GM12878 (cell line): ENCODE data around the gene SHROOM3. TPM values are rescaled to one million over a fixed set of nuclear protein-coding genes. Genes with fewer than 3 reads are reported as not detected.
A peak's percentile ranks its signal among the peaks of the same experiment; 100 is the strongest.

ENCODE experiments used
- ATAC-seq: fragments of 200-7000 bp; cut with Tn5 transposase; 3 replicates; pipeline ENCODE4 v1.9.1; 2020; ENCODE audit warnings: mild to moderate bottlenecking, moderate library complexity
- BruUV-seq: library from RNA; stranded (reverse); fragments of 400-500 nt; replicated peaks from 2 replicates; lab custom pipeline; 2021; lab: Mats Ljungman, UMichigan
- CTCF ChIA-PET: fragments of 300-600 bp; sonication (Branson Sonifier 250); formaldehyde crosslinking; extraction: SDS; loops from one replicate; lab custom pipeline; 2021; ENCODE audit warnings: inconsistent platforms; lab: Yijun Ruan, JAX
- POLR2A ChIA-PET: fragments of 350-600 bp; formaldehyde crosslinking; extraction: SDS; loops from one replicate; lab custom pipeline; 2021; ENCODE audit warnings: inconsistent platforms; lab: Charles Lee
- RAD21 ChIA-PET: fragments of 300-600 bp; sonication (Branson Sonifier 250); formaldehyde crosslinking; loops from one replicate; lab custom pipeline; 2023; ENCODE audit warnings: antibody characterized with exemption; ENCODE audit not compliant: unreplicated experiment; lab: Charles Lee
- SMC1A ChIA-PET: fragments of 300-600 bp; sonication (Branson Sonifier 250); formaldehyde crosslinking; loops from one replicate; lab custom pipeline; 2023; ENCODE audit not compliant: unreplicated experiment, uncharacterized antibody; lab: Charles Lee
- DNase-seq: peaks from one replicate; pipeline ENCODE4 v3.0.0-alpha.2; 2011; ENCODE audit warnings: low read depth, low spot score
- FAIRE-seq: peaks from 3 replicates; lab custom pipeline; 2011; peaks lifted over from hg19 to GRCh38; lab: Jason Lieb, UNC
- H2AFZ ChIP-seq: 2 replicates; pipeline ENCODE4 v1.6.0; 2011; ENCODE audit warnings: low read depth, low read length, control low read depth; ENCODE audit not compliant: control insufficient read depth
- H3K27ac ChIP-seq: 2 replicates; pipeline ENCODE4 v1.5.1; 2011; ENCODE audit warnings: control low read depth; ENCODE audit not compliant: control insufficient read depth, insufficient read depth
- H3K27me3 ChIP-seq, 2 experiments: replicated peaks in 1 of 2; 2 replicates each; pipeline versions ENCODE4 v1.6.0 to v1.6.1; 2011; ENCODE audit warnings: low read length in 1 of 2; ENCODE audit not compliant: control insufficient read depth in 2 of 2, insufficient read depth in 2 of 2
- H3K36me3 ChIP-seq, 2 experiments: 2 replicates each; pipeline ENCODE4 v1.5.1; 2011; ENCODE audit warnings: low read length in 1 of 2; ENCODE audit not compliant: control insufficient read depth in 2 of 2, insufficient read depth in 2 of 2
- H3K4me1 ChIP-seq: 2 replicates; pipeline ENCODE4 v1.6.1; 2011; ENCODE audit warnings: mild to moderate bottlenecking, low read length, moderate library complexity, mixed read lengths; ENCODE audit not compliant: control insufficient read depth, insufficient read depth
- H3K4me2 ChIP-seq: 2 replicates; pipeline ENCODE4 v1.6.0; 2011; ENCODE audit warnings: control low read depth; ENCODE audit not compliant: control insufficient read depth, insufficient read depth
- H3K4me3 ChIP-seq: fragments of 200-600 bp; sonication (generic); 2 replicates; pipeline ENCODE4 v1.5.1; 2016
- H3K79me2 ChIP-seq: 2 replicates; pipeline ENCODE4 v1.6.0; 2011; ENCODE audit warnings: low read length; ENCODE audit not compliant: control insufficient read depth, insufficient read depth
- H3K9ac ChIP-seq: 2 replicates; pipeline ENCODE4 v1.8.0; 2011; ENCODE audit warnings: low read length, control low read depth, mixed read lengths; ENCODE audit not compliant: control insufficient read depth, insufficient read depth
- H3K9me3 ChIP-seq: replicated peaks from 3 replicates; pipeline ENCODE4 v1.5.1; 2011; ENCODE audit warnings: mild to moderate bottlenecking, low read length; ENCODE audit not compliant: control insufficient read depth, insufficient read depth
- H4K20me1 ChIP-seq: 2 replicates; pipeline ENCODE4 v1.6.0; 2011; ENCODE audit not compliant: control insufficient read depth, insufficient read depth
- CREM ChIP-seq: IDR thresholded peaks from 2 replicates; pipeline ENCODE4 v1.6.1; 2014; ENCODE audit warnings: antibody characterized with exemption, low read depth
- ESRRA ChIP-seq: IDR thresholded peaks from 2 replicates; pipeline ENCODE4 v1.6.1; 2012; ENCODE audit warnings: mild to moderate bottlenecking, low read length, improper control_type of control experiment
- JUND ChIP-seq: IDR thresholded peaks from 2 replicates; pipeline ENCODE4 v1.6.1; 2012; ENCODE audit warnings: low read depth, mild to moderate bottlenecking, low read length, improper control_type of control experiment, moderate library complexity
- KDM1A ChIP-seq: fragments of 200-600 bp; sonication (generic); IDR thresholded peaks from 2 replicates; pipeline ENCODE4 v1.6.1; 2016; ENCODE audit warnings: borderline replicate concordance
- MEF2B ChIP-seq: fragments of 450-650 bp; IDR thresholded peaks from 2 replicates; pipeline ENCODE4 v1.6.1; 2018; ENCODE audit warnings: mild to moderate bottlenecking, moderate library complexity; ENCODE audit not compliant: partially characterized antibody, poor library complexity, severe bottlenecking
- NR2F1 ChIP-seq: fragments of 450-650 bp; conservative IDR thresholded peaks from 2 replicates; pipeline ENCODE4 v1.6.1; 2017; ENCODE audit warnings: mild to moderate bottlenecking
- PAX5 ChIP-seq: IDR thresholded peaks from 2 replicates; pipeline ENCODE4 v1.6.1; 2011; ENCODE audit warnings: low read depth, low read length, borderline replicate concordance
- ZNF592 ChIP-seq: fragments of 450-650 bp; IDR thresholded peaks from 2 replicates; pipeline ENCODE4 v1.6.1; 2017; ENCODE audit warnings: mild to moderate bottlenecking, moderate library complexity
- ZNF622 ChIP-seq: fragments of 450-650 bp; IDR thresholded peaks from 2 replicates; pipeline ENCODE4 v1.6.1; 2017; ENCODE audit warnings: mild to moderate bottlenecking, inconsistent platforms
- WGBS: methylation state at CpG from one replicate; pipeline ENCODE4 v1.1.6; 2016; ENCODE audit warnings: low lambda C conversion rate; ENCODE audit not compliant: insufficient replicate concordance, insufficient coverage; ENCODE audit errors: missing lambda C conversion rate; 5-methylcytosine and 5-hydroxymethylcytosine counted together
- in situ Hi-C: fragments of 300-500 bp; cut with MboI; formaldehyde crosslinking; loops from 9 replicates; pipeline ENCODE4 v1.14.3; 2018; ENCODE audit warnings: mixed read lengths
- intact Hi-C: fragments of 100-400 bp; cut with micrococcal nuclease; formaldehyde crosslinking; loops from one replicate; pipeline ENCODE4 v1.14.2; 2022; ENCODE audit not compliant: unreplicated experiment
- polyA plus RNA-seq, 11 experiments: library from polyadenylated mRNA; depleted of rRNA in 4 of 11; unstranded in 6 of 11; stranded (reverse) in 5 of 11; fragments of >200 nt; fragmentation: Nextera tagmentation in 4 of 11; fragmentation: Illumina TruSeq in 1 of 11; extraction: Ambion mirVana in 4 of 11; extraction: Trizol in 1 of 11; gene quantifications; 1 replicate in 1 of 11; 2 replicates in 10 of 11; pipeline versions ENCODE4 v1.2.1 to v1.2.3, GENCODE V29; 2011 to 2016; ENCODE audit warnings: inconsistent platforms in 2 of 11, missing spikeins in 2 of 11, low read depth in 1 of 11
- total RNA-seq, 4 experiments: library from RNA; depleted of rRNA in 3 of 4; stranded (reverse); fragments of >200 nt in 3 of 4; fragmentation: Illumina TruSeq in 1 of 4; extraction: Trizol in 1 of 4; gene quantifications; 2 replicates each; pipeline versions ENCODE4 v1.2.1 to v1.2.3, GENCODE V29; 2013 to 2021
- TF ChIP-seq, protein P1 (sequence below): IDR thresholded peaks from 2 replicates; pipeline ENCODE4 v1.6.1; 2012; ENCODE audit warnings: low read depth, low read length, improper control_type of control experiment
- TF ChIP-seq, protein P2 (sequence below): IDR thresholded peaks from 2 replicates; pipeline ENCODE4 v1.6.1; 2012; ENCODE audit warnings: low read depth, low read length, improper control_type of control experiment

The SHROOM3 gene
- total and polyA plus RNA-seq, 10 of the 15 experiments (the other 5 are each of a cell fraction or from before 2014, with no cell fraction given): under 0.01 to 0.29 (median 0.08) TPM; not detected in 1

- TF ChIP-seq PAX5 (no peak), JUND (no peak)
- TF ChIP-seq, protein P1, sequence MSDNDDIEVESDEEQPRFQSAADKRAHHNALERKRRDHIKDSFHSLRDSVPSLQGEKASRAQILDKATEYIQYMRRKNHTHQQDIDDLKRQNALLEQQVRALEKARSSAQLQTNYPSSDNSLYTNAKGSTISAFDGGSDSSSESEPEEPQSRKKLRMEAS: no peak
Observed at GRCh38 chr4:76692761-76693160, 257.7 kb downstream of the SHROOM3 start (continued).

GRCh38 chr4:76694056-76694455, 259.0 kb downstream of the SHROOM3 start:
- Histone ChIP-seq H3K36me3 (no peaks in the 10 kb centered on the region), H3K4me3 (no peak overlapping the region), H3K9me3 (no peaks in the 10 kb centered on the region), H3K4me1 (peaks cover 21% of the 10 kb centered on the region), H3K4me2 (no peak overlapping the region), H3K9ac (no peak overlapping the region), H2AFZ (no peak overlapping the region), H3K27me3 (peaks cover under 1 to 15% of the 10 kb centered on the region in 2 experiments; a peak in 3 of 4 replicates), H4K20me1 (no peaks in the 10 kb centered on the region), H3K27ac (no peak overlapping the region), H3K79me2 (no peaks in the 10 kb centered on the region)
- intact Hi-C loops: no loop called here
- FAIRE-seq: no peak
- no peak for TF ChIP-seq JUND
- ChIA-PET RAD21 (no interaction called here), POLR2A (no interaction called here), CTCF (no interaction called here), SMC1A (no interaction called here)
- no peak for ATAC-seq
- DNase-seq: no peak
- 94% methylated on average over 1 of the region's 1 CpG for WGBS
- no TSS peak for BruUV-seq
- in situ Hi-C loops: no loop called here

DNA sequence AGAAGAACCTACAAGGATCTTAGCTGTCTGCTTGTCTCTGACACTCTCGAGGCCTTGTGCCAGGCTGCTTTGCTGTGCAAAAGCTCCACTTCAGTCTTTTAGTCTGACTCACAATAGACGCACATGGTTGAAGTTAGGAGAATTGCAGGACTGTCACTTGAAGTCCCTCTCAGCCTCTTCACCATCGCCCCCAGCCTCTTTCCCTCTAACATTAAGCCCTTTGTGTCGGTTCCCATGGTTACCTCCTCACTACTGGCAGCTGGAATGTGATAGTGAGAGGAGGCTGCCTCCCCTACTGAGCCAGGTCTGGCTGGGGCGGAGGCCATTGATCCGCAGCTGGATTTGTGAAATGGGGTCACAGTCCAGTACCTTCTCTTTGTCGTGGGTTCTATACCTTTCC, 261.1 kb downstream of the SHROOM3 start:
- in situ Hi-C loops (no loop called here), intact Hi-C loops (no loop called here)
- BruUV-seq: no TSS peak
- Histone ChIP-seq H2AFZ (no peak overlapping the region), H4K20me1 (no peaks in the 10 kb centered on the region), H3K9me3 (no peaks in the 10 kb centered on the region), H3K27me3 (peaks cover 1 to 7% of the 10 kb centered on the region in 2 experiments; a peak in 3 of 4 replicates), H3K79me2 (no peaks in the 10 kb centered on the region), H3K4me1 (peaks cover 21% of the 10 kb centered on the region), H3K4me3 (no peak overlapping the region), H3K4me2 (no peak overlapping the region; the same call in 1 of the 2 replicates), H3K36me3 (no peaks in the 10 kb centered on the region), H3K27ac (peak overlapping the region; percentile 42; the same call in 1 of the 2 replicates), H3K9ac (no peak overlapping the region)
- FAIRE-seq (no peak), DNase-seq (no peak), ATAC-seq (no peak)
- POLR2A ChIA-PET: no interaction called here
- WGBS: 66% methylated on average over 7 of the region's 7 CpGs
- RAD21 ChIA-PET: no interaction called here
- SMC1A ChIA-PET: no interaction called here
- CTCF ChIA-PET: interaction anchor here (1.3 kb wide), 1 partner anchor 14 kb away, joined by 4 read pairs; no protein-coding TSS in a partner anchor
- TF ChIP-seq CREM (no peak), NR2F1 (no peak), KDM1A (no peak), ZNF592 (no peak), ESRRA (no peak), ZNF622 (no peak), MEF2B (no peak)
- TF ChIP-seq, protein P2, sequence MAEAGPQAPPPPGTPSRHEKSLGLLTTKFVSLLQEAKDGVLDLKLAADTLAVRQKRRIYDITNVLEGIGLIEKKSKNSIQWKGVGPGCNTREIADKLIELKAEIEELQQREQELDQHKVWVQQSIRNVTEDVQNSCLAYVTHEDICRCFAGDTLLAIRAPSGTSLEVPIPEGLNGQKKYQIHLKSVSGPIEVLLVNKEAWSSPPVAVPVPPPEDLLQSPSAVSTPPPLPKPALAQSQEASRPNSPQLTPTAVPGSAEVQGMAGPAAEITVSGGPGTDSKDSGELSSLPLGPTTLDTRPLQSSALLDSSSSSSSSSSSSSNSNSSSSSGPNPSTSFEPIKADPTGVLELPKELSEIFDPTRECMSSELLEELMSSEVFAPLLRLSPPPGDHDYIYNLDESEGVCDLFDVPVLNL: no peak
